HG03060 (cell line): ENCODE measurements around the gene CAPN11.

Experiments
- ATAC-seq: cut with Tn5 transposase; IDR thresholded peaks from one replicate; pipeline ENCODE4 v1.9.1; 2021; ENCODE audit warnings: low read depth, moderate number of reproducible peaks; ENCODE audit not compliant: unreplicated experiment

Gene CAPN11

DNA sequence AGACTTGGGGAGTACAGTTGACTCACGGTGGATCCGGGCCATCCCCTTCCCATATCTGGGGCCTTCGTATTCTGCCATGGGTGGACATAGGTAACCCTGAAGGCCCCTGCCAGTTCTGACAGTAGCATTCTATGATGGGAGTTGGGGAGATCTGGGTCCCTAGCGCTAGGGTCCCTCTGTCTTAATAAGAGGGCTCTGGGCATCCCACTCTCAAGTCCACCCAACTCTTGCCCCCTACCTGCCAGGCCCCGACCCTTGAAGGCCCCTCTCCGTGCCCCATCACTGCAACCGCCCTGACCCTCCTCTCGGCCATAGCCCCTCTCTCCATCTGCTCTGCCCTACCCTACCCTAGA, 6.5 kb upstream of the CAPN11 start:
- ATAC-seq = no peak

DNA sequence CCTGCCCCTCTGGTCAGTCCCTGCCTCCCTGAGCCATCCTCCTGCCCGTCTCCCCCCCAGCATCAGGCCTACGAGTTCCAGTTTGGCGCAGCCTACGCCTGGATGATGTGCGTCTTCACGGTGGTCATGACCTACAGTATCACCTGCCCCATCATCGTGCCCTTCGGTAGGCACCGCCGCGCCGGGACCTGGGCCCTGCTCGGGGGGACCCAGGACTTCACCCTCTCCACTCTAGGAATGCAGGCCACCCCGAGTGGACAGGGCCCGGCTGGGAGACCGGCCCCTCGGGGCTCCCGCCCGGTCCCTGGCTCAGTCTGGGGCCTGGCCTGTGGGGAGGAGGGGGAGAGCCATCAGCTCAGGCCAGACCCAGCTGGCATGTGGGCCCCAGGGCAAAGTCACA, 6.1 kb upstream of the CAPN11 start:
- no peak for ATAC-seq

DNA sequence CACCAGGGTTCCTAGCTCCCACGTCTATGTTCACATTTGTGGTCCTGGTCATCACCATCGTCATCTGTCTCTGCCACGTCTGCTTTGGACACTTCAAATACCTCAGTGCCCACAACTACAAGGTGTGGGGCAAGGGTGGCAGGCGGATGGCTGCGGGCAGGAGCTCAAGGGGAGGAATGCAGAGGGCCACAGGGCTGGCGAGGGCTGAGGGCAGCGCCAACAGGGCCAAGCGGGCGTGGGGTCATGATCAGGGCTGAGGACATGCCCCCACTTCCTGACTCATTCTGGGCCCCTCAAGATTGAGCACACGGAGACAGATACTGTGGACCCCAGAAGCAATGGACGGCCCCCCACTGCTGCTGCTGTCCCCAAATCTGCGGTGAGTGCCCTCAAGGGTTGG, 4.6 kb upstream of the CAPN11 start:
- ATAC-seq = no peak

DNA sequence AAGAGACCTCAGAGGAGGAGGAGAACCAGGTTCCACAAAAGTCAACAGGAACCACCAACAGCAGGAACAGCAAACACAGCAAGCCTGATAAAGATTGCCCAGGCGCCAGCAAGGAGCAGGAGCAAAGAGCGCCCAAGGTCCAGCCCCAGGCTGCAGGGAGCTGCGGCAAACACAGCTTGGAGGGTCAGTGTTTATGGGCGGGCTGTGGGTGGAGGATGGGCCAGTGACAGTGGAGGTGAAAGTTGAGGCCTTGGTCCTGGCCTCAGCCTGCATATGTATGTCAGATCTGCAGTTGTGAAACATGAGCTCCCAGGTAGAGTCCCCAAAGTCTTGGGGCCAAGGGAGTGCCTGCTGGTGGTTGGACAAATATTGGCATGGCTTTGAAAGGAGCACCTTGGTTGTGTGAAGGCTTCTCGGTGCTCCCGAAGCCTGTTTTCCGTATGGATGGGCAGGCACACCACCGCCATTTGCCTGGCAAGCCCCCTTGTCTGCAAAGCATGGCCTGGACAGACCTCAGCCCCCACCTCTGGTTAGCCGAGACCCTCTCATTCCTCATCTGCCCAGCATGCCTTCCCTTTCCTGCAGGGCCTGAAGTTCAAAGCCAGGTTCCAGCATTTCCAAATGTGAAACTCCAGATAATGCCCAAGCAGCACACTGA, 2.0 kb upstream of the CAPN11 start:
- ATAC-seq = no peak

DNA sequence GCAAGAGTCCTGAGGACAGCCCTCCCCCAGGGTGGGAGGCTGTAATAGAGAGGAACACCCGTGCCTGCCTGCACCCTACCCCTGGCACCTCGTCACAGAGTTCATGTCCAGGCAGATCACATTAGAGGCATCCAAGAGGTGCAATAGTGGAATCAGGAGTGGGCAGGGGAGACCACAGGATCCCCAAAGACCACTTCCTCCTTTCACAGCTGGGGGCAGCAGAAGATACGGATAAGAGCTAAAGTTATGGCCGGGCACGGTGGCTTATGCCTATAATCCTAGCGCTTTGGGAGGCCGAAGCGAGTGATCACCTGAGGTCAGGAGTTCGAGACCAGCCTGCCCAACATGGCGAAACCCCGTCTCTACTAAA, 1.5 kb upstream of the CAPN11 start:
- no peak for ATAC-seq

DNA sequence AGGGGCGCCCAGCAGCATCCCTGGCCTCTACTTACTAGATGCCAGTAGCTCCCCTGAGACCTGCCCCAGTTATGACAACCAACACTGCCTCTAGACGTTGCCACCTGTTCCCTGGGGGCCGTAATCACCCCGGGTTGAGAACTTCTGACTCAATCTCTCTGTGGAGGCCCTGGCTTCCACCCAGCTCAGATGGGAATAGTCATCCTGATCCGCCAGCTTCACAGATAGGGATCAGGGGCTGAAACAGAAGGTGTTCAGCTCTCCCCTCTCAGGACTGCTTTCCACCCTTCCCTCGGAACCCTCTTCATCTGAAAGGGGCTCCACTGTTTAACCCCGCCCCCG, 3.3 kb downstream of the CAPN11 start:
- no peak for ATAC-seq

DNA sequence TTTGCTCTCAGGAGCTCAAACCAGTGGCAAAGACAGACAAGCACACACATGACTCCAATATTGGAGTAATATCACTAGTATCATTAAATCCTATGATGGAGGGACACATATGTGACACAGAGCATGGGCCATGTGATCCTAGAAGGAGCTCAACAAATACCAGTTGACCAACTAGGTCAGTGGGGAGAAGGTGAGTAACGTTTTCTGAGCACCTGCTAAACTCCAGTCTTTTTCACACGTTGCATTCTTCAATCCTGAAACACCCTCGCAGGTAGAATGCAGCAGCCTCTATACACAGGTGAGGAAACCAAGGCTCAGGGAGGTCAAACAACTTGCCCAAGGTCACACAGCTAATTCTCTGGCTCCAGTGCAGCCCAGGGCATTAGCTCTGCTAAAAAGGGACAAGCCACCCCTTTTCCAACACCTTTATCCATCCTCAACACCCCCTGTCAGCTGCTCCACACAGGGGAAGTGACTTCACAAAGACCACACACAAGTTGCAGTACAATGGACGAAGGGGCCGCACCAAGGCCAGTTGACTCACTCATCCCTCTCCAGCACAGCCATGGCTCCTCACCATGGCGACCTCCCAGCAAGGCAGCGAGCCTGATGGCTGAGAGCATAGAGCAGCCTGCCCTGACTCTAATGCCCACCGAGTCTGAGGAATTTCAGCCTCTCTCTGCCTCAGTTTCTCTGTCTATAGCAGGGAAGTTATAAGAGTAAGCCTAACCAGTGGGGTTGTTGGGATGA, 4.4 kb downstream of the CAPN11 start:
- ATAC-seq = no peak

DNA sequence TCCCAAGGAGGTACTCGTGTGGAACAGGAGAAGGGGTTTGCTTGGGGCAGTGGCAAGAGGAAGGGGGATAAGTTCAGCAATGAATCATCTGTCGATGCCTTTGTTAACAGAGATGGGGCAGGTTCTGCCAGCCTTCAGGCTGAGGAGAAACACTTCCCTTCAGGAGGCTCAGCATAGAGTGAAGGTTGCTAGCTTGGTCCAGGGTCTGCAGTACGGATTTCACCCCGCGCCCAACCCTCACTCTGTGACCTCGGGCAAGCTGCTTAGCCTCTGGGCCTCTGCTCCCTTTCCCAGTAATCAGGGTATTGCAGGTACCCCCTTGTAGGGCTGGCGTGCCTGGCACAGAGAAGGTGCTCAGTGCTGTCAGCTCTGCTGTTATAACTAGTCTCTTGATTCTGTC, 7.5 kb downstream of the CAPN11 start:
- ATAC-seq = no peak

DNA sequence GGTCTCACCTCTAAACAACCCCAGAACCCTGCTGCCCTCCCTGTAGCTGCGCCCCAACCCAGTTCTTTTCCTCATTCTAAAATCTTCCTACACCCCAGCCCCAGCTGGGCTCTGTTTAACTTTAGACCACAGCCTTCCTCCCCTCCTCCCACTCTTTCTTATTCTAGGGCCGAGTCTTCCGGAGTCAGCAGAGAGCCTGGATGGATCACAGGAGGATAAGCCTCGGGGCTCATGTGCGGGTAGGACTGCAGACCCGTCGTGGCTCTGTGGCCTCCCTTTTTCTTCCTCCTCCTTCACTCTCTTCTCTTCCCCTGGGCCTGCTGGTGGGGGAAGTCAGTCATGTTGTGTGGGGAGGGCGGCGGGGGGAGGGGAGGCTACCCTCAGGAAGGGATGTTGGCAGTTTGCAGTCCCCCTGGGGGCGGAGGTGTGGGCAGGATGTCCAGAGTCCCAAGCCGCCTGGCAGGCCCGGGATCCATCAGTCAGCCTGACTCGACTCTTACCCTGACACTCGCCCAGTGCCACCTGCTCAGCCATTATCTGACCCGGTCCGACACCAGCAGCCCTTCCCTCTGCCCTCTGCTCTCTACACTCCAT, 8.1 kb downstream of the CAPN11 start:
- no peak for ATAC-seq

DNA sequence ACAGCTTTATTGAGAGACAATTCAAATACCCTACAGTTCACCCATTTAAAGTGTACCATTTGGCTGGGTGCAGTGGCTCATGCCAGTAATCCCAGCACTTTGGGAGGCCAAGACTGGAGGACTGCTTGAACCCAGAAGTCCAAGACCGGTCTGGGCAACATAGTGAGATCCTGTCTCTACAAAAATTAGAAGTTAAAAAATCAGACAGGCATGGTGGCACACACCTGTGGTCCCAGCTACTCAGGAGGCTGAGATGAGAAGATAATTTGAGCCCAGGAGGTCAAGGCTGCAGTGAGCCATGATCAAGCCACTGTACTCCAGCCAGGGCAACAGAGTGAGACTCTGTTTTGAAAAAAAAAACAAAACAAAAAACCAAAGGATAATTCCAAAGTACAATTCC, 8.9 kb downstream of the CAPN11 start:
- ATAC-seq = no peak

DNA sequence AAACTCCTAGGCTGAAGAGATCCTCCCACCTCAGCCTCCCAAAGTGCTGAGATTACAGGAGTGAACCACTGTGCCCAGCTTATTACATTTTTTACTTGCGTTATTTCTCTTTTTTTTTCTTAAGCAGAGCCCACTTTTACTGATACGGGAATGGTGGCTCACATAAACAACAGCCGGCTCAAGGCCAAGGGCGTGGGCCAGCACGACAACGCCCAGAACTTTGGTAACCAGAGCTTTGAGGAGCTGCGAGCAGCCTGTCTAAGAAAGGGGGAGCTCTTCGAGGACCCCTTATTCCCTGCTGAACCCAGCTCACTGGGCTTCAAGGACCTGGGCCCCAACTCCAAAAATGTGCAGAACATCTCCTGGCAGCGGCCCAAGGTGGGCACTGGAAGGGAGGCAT, 10.5 kb downstream of the CAPN11 start:
- ATAC-seq = no peak

DNA sequence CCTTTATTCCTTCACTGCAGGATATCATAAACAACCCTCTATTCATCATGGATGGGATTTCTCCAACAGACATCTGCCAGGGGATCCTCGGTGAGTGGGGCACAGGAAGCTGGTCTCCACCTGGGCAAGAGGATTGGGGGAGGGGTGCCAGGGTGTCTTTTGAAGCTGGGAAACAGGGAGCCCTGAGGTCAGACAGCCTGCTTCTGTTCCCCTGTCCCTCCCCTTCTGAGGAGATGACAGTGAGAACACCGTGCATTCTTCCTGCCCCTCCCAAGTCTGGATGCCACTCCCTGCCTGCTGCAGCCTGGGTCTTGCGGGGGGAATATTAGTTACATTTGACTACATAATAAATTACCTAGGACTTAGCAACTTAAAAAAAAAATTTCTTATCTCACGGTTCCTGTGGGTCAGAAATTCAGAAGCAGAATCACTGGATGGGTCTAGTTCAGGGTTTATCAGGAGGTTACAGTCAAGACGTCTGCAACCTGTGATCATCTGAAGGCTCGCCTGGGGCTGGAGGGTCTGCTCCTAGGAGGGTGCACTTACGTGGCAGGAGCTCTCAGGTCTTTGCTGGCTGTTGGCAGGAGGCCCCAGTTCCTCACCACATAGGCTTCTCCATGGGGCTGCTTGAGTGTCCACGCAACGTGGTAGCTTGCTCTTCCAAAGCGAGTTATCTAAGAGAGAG, 11.4 kb downstream of the CAPN11 start:
- ATAC-seq = no peak

DNA sequence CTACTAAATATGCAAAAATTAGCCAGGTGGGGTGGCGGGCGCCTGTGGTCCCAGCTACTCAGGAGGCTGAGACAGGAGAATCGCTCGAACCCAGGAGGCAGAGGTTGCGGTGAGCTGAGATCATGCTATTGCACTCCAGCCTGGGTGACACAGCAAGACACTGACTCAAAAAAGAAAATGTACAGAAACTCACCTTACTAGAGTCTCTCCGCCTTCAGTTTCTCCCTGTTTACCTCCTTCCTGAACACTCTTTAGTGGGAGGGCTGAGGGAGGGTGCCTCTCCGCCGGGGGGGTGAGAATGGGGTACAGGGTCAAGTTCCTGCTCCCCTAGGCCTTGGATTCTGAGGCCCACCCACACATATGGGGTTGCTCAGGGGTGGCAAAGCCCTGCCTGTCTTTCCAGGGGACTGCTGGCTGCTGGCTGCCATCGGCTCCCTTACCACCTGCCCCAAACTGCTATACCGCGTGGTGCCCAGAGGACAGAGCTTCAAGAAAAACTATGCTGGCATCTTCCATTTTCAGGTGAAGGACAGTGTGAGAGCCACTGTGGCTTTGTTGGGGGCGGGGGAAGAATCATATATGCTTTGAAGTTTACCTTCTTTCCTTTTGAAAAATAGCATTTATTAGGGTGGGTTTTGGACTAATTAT, 13.4 kb downstream of the CAPN11 start:
- ATAC-seq = no peak

DNA sequence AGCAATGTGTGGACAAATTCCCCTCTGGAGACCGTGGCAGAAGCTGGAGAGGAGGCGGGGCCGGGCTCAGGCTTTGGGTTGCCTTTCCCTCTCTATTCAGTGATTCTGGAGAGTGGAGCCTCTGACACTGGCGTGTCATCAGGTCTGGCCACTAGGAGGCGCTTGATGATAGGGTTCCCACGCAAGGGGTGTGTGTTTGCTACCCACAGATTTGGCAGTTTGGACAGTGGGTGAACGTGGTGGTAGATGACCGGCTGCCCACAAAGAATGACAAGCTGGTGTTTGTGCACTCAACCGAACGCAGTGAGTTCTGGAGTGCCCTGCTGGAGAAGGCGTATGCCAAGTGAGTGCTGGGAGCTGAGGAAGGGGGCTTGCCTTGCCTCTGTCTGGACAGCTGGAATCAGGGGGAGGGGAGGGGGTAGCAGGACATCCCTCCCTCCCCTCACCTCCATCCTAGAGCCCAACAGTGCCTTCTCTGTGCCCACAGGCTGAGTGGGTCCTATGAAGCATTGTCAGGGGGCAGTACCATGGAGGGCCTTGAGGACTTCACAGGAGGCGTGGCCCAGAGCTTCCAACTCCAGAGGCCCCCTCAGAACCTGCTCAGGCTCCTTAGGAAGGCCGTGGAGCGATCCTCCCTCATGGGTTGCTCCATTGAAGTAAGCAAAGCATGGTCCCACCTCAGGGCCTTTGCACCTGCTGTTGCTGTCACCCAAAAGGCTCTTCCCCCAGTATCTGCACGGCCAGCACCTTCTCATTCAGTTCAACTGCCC, 14.3 kb downstream of the CAPN11 start:
- ATAC-seq = no peak

DNA sequence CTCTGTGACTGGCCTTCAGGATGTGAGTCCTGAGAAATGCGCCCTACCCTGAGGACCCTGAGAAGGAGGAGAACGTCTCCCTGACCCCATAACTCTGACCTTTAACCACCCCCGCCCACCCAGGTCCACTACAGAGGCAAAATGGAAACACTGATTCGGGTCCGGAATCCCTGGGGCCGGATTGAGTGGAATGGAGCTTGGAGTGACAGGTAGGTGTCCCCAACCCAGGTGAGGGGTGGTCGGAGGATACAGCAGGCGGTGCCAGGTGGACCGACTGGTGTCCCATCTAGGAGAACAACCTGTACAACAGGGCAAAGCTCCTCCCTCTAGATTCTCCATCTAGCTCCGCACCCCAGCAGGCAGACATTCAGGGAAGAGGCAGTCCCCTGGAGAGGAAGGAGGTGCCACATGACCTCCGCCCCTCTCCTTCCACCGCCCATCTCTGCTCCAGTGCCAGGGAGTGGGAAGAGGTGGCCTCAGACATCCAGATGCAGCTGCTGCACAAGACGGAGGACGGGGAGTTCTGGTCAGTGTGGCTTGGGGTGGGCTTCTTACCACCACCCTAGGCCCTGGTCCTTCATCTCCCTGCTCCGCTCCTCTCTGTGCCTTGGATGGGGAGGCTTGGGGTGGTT, 17.6 kb downstream of the CAPN11 start:
- no peak for ATAC-seq

DNA sequence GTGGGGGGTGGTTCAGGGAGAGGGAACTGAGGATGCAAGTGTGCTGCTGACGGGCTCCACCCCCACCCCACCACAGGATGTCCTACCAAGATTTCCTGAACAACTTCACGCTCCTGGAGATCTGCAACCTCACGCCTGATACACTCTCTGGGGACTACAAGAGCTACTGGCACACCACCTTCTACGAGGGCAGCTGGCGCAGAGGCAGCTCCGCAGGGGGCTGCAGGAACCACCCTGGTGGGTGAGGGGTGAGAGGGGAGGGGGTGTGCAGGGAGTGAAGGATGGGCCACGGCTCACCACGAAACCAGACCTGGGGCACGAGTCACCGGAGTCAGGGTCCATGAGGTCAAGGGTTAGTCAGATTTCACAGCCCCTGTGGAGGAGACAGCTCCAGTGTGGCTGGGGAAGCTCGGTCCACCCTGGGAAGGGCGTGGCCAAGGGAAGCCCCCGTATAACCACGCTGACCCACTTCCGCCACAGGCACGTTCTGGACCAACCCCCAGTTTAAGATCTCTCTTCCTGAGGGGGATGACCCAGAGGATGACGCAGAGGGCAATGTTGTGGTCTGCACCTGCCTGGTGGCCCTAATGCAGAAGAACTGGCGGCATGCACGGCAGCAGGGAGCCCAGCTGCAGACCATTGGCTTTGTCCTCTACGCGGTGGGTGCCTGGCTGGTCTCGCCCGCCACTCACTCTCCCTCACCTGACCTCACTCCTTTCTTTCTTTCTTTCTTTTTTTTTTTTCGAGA, 18.3 kb downstream of the CAPN11 start:
- ATAC-seq = peak; percentile 57

DNA sequence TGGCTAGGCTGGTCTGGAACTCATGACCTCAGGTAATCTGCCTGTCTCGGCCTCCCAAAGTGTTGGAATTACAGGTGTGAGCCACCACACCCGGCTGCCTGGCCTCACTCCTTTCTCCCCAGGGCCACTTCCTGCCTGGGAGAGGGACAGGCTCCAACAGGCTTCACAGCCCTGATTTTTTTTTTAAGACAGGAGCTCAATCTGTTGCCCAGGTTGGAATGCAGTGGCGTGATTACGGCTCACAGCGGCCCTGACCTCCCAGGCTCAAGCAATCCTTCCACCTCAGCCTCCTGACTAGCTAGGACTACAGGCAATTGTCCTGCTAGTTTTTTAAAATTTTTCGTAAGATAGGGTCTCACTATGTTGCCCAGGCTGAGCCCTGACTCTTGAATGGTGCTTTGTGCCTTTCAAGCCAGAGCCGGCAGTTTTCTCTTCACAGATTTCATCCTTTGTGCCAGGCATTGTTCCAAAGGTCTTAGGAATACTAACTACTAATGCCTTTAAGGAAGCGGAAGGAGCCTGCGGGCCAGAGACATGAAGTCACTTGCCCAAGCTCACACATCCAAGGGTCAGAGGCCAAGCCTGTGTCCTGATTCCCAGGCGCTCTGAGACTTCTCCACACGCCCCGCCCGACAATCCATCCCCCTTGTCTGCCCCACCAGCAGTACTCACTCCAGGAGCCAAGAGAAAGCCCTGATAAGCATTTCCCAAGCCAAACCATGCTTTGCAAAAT, 19.2 kb downstream of the CAPN11 start:
- ATAC-seq = no peak

DNA sequence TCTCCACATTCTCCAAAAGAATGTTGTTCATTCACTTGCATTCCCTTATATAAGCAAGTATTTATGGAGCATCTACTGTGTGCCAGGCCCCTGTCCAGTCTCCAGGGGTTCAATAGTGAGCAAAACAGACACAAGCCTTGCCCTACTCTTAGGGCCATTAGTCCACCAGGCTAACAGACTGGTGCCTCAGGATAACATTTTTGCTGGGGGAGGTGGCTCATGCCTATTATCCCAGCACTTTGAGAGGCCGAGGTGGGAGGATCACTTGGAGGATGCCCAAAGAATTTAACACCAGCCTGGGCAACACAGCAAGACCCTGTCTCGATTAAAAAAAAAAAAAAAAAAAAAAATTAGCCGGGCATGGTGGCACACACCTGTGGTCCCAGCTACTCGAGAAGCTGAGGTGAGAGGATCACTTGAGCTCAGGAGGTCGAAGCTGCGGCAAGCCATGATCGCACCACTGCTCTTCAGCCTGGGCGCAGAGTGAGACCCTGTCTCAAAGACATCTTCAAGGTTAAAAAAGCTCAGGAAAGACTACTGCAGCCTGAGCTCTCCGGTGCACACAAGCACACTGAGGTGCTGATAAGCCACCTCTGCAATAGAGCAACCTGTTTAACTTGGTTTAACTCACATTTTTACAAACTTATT, 19.9 kb downstream of the CAPN11 start:
- no peak for ATAC-seq
